GM12878 (cell line): Measurements from ENCODE around the gene LPAR3. TPM values are rescaled to one million over a fixed set of nuclear protein-coding genes. Genes with fewer than 3 reads are reported as not detected.

ENCODE experiments used
- ATAC-seq: fragments of 200-7000 bp; cut with Tn5 transposase; 3 replicates; pipeline ENCODE4 v1.9.1; 2020; ENCODE audit warnings: mild to moderate bottlenecking, moderate library complexity
- BruUV-seq: library from RNA; stranded (reverse); fragments of 400-500 nt; replicated peaks from 2 replicates; lab custom pipeline; 2021; lab: Mats Ljungman, UMichigan
- CTCF ChIA-PET: fragments of 300-600 bp; sonication (Branson Sonifier 250); formaldehyde crosslinking; extraction: SDS; loops from one replicate; lab custom pipeline; 2021; ENCODE audit warnings: inconsistent platforms; lab: Yijun Ruan, JAX
- POLR2A ChIA-PET: fragments of 350-600 bp; formaldehyde crosslinking; extraction: SDS; loops from one replicate; lab custom pipeline; 2021; ENCODE audit warnings: inconsistent platforms; lab: Charles Lee
- RAD21 ChIA-PET: fragments of 300-600 bp; sonication (Branson Sonifier 250); formaldehyde crosslinking; loops from one replicate; lab custom pipeline; 2023; ENCODE audit warnings: antibody characterized with exemption; ENCODE audit not compliant: unreplicated experiment; lab: Charles Lee
- SMC1A ChIA-PET: fragments of 300-600 bp; sonication (Branson Sonifier 250); formaldehyde crosslinking; loops from one replicate; lab custom pipeline; 2023; ENCODE audit not compliant: unreplicated experiment, uncharacterized antibody; lab: Charles Lee
- DNase-seq: peaks from one replicate; pipeline ENCODE4 v3.0.0-alpha.2; 2011; ENCODE audit warnings: low read depth, low spot score
- FAIRE-seq: peaks from 3 replicates; lab custom pipeline; 2011; peaks lifted over from hg19 to GRCh38; lab: Jason Lieb, UNC
- H2AFZ ChIP-seq: 2 replicates; pipeline ENCODE4 v1.6.0; 2011; ENCODE audit warnings: low read depth, low read length, control low read depth; ENCODE audit not compliant: control insufficient read depth
- H3K27ac ChIP-seq: 2 replicates; pipeline ENCODE4 v1.5.1; 2011; ENCODE audit warnings: control low read depth; ENCODE audit not compliant: control insufficient read depth, insufficient read depth
- H3K27me3 ChIP-seq, 2 experiments: replicated peaks in 1 of 2; 2 replicates each; pipeline versions ENCODE4 v1.6.0 to v1.6.1; 2011; ENCODE audit warnings: low read length in 1 of 2; ENCODE audit not compliant: control insufficient read depth in 2 of 2, insufficient read depth in 2 of 2
- H3K36me3 ChIP-seq, 2 experiments: 2 replicates each; pipeline ENCODE4 v1.5.1; 2011; ENCODE audit warnings: low read length in 1 of 2; ENCODE audit not compliant: control insufficient read depth in 2 of 2, insufficient read depth in 2 of 2
- H3K4me1 ChIP-seq: 2 replicates; pipeline ENCODE4 v1.6.1; 2011; ENCODE audit warnings: mild to moderate bottlenecking, low read length, moderate library complexity, mixed read lengths; ENCODE audit not compliant: control insufficient read depth, insufficient read depth
- H3K4me2 ChIP-seq: 2 replicates; pipeline ENCODE4 v1.6.0; 2011; ENCODE audit warnings: control low read depth; ENCODE audit not compliant: control insufficient read depth, insufficient read depth
- H3K4me3 ChIP-seq: fragments of 200-600 bp; sonication (generic); 2 replicates; pipeline ENCODE4 v1.5.1; 2016
- H3K79me2 ChIP-seq: 2 replicates; pipeline ENCODE4 v1.6.0; 2011; ENCODE audit warnings: low read length; ENCODE audit not compliant: control insufficient read depth, insufficient read depth
- H3K9ac ChIP-seq: 2 replicates; pipeline ENCODE4 v1.8.0; 2011; ENCODE audit warnings: low read length, control low read depth, mixed read lengths; ENCODE audit not compliant: control insufficient read depth, insufficient read depth
- H3K9me3 ChIP-seq: replicated peaks from 3 replicates; pipeline ENCODE4 v1.5.1; 2011; ENCODE audit warnings: mild to moderate bottlenecking, low read length; ENCODE audit not compliant: control insufficient read depth, insufficient read depth
- H4K20me1 ChIP-seq: 2 replicates; pipeline ENCODE4 v1.6.0; 2011; ENCODE audit not compliant: control insufficient read depth, insufficient read depth
- CEBPZ ChIP-seq: fragments of 150-350 bp; IDR thresholded peaks from 2 replicates; pipeline ENCODE4 v1.6.1; 2016; ENCODE audit warnings: low read depth, low read length
- SREBF1 ChIP-seq: IDR thresholded peaks from 2 replicates; pipeline ENCODE4 v1.6.1; 2012; ENCODE audit warnings: mild to moderate bottlenecking, low read length
- TARDBP ChIP-seq: IDR thresholded peaks from 2 replicates; pipeline ENCODE4 v1.6.1; 2016; ENCODE audit warnings: borderline replicate concordance
- TBL1XR1 ChIP-seq: IDR thresholded peaks from 2 replicates; pipeline ENCODE4 v1.6.1; 2012; ENCODE audit warnings: low read depth, low read length, improper control_type of control experiment
- WGBS: methylation state at CpG from one replicate; pipeline ENCODE4 v1.1.6; 2016; ENCODE audit warnings: low lambda C conversion rate; ENCODE audit not compliant: insufficient replicate concordance, insufficient coverage; ENCODE audit errors: missing lambda C conversion rate; 5-methylcytosine and 5-hydroxymethylcytosine counted together
- in situ Hi-C: fragments of 300-500 bp; cut with MboI; formaldehyde crosslinking; loops from 9 replicates; pipeline ENCODE4 v1.14.3; 2018; ENCODE audit warnings: mixed read lengths
- intact Hi-C: fragments of 100-400 bp; cut with micrococcal nuclease; formaldehyde crosslinking; loops from one replicate; pipeline ENCODE4 v1.14.2; 2022; ENCODE audit not compliant: unreplicated experiment
- polyA plus RNA-seq, 11 experiments: library from polyadenylated mRNA; depleted of rRNA in 4 of 11; unstranded in 6 of 11; stranded (reverse) in 5 of 11; fragments of >200 nt; fragmentation: Nextera tagmentation in 4 of 11; fragmentation: Illumina TruSeq in 1 of 11; extraction: Ambion mirVana in 4 of 11; extraction: Trizol in 1 of 11; gene quantifications; 1 replicate in 1 of 11; 2 replicates in 10 of 11; pipeline versions ENCODE4 v1.2.1 to v1.2.3, GENCODE V29; 2011 to 2016; ENCODE audit warnings: inconsistent platforms in 2 of 11, missing spikeins in 2 of 11, low read depth in 1 of 11
- total RNA-seq, 4 experiments: library from RNA; depleted of rRNA in 3 of 4; stranded (reverse); fragments of >200 nt in 3 of 4; fragmentation: Illumina TruSeq in 1 of 4; extraction: Trizol in 1 of 4; gene quantifications; 2 replicates each; pipeline versions ENCODE4 v1.2.1 to v1.2.3, GENCODE V29; 2013 to 2021

LPAR3 gene
- total and polyA plus RNA-seq, 10 of the 15 experiments (the other 5 are each of a cell fraction or from before 2014, with no cell fraction given) = 0.03 to 0.31 (median 0.09) TPM; not detected in 3

- ChIA-PET POLR2A (no interaction called here), CTCF (interaction anchor here (1.5 to 1.8 kb wide), 3 partner anchors 9 to 19 kb away, joined by 4 to 7 read pairs (median 5); no protein-coding TSS in a partner anchor), SMC1A (interaction anchor here (0.7 to 1.1 kb wide), 3 partner anchors 68 to 73 kb away, joined by 3 read pairs; no protein-coding TSS in a partner anchor)
- H3K9ac ChIP-seq = no peak overlapping the region
- intact Hi-C loops = loop anchor here (10.0 kb wide), 1 partner anchor 236 kb away; no protein-coding TSS in a partner anchor
- H3K4me1 ChIP-seq = no peaks in the 10 kb centered on the region
- H3K27me3 ChIP-seq = peaks cover 0 to 2% of the 10 kb centered on the region in 2 experiments; a peak in 2 of 4 replicates
- no peak overlapping the region for H2AFZ ChIP-seq
- no peak overlapping the region for H3K27ac ChIP-seq
- H3K36me3 ChIP-seq = no peaks in the 10 kb centered on the region
- no peaks in the 10 kb centered on the region for H4K20me1 ChIP-seq
- in situ Hi-C loops = no loop called here
- no peak overlapping the region for H3K4me2 ChIP-seq
- H3K4me3 ChIP-seq = no peak overlapping the region
- DNase-seq (no peak), FAIRE-seq (no peak)
- no TSS peak for BruUV-seq
- no peak for TF ChIP-seq TARDBP
- TF ChIP-seq CEBPZ = no peak
- TF ChIP-seq SREBF1 = no peak
- no peak for TF ChIP-seq TBL1XR1
- TF ChIP-seq, all 136 proteins: peak for 0
- Histone ChIP-seq H3K79me2 (no peaks in the 10 kb centered on the region), H3K9me3 (peaks cover 3% of the 10 kb centered on the region; the same call in 2 of the 3 replicates)
- 46% methylated on average over 3 of the region's 3 CpGs for WGBS
- ATAC-seq = no peak
- RAD21 ChIA-PET = interaction anchor here (1.2 kb wide), 1 partner anchor 13 kb away, joined by 3 read pairs; no protein-coding TSS in a partner anchor
Observed at GRCh38 chr1:84789014-84789413, 104.0 kb downstream of the LPAR3 start.
